ENCODE results near the gene MRPS27.

The MRPS27 gene

GRCh38 chr5:72170101-72170500 lies 149.9 kb downstream of the MRPS27 start:
- no peak for TF ChIP-seq CTCF (IDR thresholded peaks at IDR 0.05)
- no peak overlapping the region for H3K4me2 ChIP-seq (ENCODE audit: low read length)
- H3K9ac ChIP-seq, result no peak overlapping the region
- no peak overlapping the region for H2AFZ ChIP-seq
- no peak overlapping the region for H3K27ac ChIP-seq
- no peaks in the 10 kb centered on the region for H3K9me3 ChIP-seq (ENCODE audit: control insufficient read depth, low read length)
- H3K4me1 ChIP-seq, result no peaks in the 10 kb centered on the region
- no peak overlapping the region for H3K4me3 ChIP-seq (ENCODE audit: low read depth, low read length)
- H3K36me3 ChIP-seq (ENCODE audit: control insufficient read depth, insufficient read depth, low read length), result no peaks in the 10 kb centered on the region
- no peaks in the 10 kb centered on the region for H3K27me3 ChIP-seq (ENCODE audit: control insufficient read depth, insufficient read depth, low read length)
- no peaks in the 10 kb centered on the region for H3K79me2 ChIP-seq
